ENCODE data around the gene LRRC19.

The LRRC19 gene

DNA sequence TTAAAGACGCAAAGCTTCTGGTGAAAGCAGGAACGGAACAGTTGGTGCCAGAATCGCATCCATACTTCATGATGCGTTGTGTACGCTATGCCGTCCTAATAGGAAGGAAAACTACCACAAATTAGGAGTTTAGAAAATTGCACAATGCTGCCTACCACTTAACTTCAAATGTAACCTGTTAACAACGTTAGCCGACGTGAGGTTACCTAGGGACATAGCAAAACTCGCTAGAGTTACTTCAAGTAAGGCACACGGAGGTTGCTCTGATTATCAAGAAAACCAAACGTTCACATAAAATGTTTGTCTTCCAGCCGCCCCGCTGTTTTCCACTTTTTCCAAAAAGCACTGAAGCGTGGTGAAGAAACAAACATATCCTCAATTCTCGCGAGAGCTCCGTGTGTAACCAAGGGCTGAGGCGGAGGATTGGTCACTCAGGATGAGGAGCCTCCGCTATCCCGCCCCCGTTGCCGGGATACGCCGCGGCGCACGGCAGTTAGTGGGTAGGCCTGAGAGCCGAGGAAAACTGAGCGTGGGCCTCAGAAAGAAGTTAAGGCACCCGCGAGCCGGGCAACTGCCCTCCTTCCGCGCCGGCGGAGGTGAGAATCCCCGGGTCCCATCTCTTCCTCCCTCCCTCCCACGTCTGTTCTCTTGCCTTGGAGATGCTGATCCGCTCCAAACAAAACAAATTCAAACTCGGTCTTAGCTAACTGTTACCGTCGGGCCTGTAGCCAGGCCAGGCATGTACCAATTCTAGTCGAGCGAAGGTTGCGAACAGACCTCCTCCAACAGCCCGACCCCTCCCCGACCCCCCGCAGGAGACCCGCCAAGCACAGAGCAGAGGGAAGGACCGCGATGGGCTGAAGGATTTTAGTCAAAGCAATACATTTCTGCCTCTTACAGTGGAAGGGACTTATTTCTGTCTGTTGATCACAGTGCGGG is 49.3 kb downstream of the LRRC19 start, which contains the start of gene IFT74:
Gene IFT74 (plus strand): TSS at position 492 of the 939 bp plus-strand sequence. CDS start 5,556 bp downstream, outside the sequence.
- DNase-seq (ENCODE audit: low read depth): peak; percentile 77

DNA sequence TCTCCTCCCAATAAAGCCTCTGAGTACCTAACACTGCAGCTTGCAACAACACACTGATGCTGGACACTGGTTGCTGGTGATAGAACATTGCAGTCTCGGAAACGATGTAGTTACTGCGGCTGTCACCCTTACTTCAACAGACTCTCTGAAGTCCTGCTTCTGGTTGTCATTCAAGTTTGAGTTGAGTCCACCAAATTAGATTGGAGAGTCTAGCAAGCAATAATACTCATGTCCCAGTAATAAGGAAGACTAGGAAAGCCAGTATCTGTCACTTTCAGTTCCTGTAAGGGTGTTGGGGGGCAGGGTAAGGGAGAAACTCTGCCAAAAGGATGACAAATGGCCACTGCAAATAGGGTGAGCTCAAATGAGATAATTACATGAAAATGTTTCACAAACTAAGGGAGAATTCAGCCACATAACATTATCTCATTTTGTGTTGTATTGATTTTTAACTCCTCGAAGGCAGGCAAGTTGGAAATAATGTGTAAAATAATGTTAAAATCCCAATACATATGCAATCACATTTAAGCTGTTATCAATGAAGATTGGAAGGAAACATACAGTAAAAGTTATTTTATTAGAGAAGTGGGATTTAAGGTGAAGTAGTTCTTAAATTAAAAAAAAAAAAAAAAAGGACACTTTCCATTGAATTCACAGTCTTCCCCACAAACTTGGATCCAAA is 50.1 kb downstream of the LRRC19 start:
- no peak for DNase-seq (ENCODE audit: low read depth)

DNA sequence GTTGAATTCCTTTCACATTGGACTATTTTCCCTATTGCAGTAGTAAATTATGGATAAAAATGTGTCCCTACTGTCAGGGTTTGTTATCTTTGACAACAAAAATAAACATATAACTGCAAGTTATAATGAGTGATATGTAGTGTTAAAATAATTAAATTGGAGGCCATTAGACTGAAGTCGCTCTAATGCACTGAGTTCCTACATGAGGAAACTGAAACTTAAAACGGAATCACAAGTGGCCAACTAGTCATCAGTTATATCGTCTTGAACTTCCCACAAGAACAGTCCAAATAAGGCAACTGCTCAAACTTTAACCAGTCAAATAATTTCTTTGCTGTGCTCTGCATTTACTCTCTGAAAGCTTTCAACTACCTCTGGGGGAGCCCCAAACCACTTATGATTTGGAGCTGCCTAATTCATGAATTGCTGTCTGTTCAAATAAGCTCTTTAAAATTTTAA is 51.4 kb downstream of the LRRC19 start:
- DNase-seq (ENCODE audit: low read depth): no peak

DNA sequence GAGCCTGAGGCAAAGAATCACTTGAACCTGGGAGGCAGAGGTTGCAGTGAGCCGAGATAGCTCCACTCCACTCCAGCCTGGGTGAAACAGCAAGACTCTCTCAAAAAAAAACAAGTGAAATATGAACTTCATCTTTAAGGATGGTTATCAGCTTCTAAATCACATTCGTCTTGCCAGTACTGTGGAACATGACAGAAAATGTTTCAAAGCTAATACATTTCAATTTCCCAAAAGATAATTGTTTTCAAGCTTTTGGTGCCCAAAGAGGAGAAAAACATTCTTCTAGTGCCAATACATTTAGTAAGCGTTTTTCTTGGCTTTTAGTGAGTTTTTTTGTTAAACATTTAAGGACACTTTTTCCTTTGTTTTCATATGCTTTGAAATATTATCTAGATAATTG is 53.7 kb downstream of the LRRC19 start:
- no peak for DNase-seq (ENCODE audit: low read depth)

DNA sequence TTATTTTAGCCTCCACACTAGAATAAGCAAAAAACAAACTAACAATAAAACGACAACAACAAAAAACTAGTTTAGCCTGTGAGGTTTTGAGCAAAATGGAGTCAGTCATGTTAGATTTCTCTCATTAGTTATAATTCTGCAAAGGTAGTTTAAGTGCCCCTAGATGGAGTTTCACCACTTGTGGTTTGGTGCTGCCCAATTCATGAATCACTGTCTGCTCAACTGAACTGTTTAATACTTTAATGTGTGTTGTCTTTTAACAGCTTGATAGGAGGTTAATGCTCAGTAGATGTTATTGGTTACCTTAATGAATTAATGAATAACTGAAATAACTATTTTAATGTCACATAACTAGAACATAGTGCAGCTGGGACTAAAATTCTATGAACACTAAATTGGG is 55.0 kb downstream of the LRRC19 start:
- DNase-seq (ENCODE audit: low read depth): no peak

DNA sequence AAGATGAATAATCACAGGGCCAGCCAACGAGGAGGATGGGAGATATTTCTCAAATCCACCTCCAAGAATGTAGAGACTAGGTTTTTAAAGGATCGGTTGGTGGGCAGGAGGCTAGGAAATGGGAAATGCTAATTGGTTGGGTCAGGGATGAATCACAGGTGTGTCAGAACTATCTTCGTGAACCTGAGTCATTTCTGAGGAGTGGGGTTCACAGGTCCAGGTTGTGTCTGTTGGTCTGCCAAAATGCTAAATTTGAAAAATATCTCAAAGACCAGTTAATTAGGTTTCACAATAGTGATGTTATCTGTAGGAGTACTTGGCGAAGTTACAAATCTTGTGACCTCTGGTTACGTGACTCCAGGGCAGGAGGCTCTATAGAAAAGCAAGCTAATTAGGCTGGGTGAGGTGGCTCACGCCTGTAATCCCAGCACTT is 55.8 kb downstream of the LRRC19 start:
- no peak for DNase-seq (ENCODE audit: low read depth)

DNA sequence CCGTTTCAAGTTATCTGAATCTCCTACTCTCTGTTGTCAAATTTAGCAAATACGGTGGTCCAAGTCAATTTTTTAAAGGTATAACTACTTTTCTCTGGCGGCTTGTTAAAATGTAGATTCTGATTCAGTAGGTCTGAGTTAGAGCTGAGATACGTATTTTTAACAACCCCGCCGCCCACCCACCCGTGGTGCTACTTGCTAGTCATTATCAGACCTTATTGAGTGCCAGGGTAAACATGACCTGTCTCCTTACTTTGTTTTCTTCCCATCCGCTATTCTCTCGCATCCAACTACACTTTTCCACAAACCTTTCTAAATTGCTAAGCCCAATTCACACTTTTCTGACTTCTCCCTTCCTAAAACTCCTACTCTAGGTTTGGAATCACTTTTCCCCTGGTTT is 57.7 kb downstream of the LRRC19 start:
- DNase-seq (ENCODE audit: low read depth): no peak

DNA sequence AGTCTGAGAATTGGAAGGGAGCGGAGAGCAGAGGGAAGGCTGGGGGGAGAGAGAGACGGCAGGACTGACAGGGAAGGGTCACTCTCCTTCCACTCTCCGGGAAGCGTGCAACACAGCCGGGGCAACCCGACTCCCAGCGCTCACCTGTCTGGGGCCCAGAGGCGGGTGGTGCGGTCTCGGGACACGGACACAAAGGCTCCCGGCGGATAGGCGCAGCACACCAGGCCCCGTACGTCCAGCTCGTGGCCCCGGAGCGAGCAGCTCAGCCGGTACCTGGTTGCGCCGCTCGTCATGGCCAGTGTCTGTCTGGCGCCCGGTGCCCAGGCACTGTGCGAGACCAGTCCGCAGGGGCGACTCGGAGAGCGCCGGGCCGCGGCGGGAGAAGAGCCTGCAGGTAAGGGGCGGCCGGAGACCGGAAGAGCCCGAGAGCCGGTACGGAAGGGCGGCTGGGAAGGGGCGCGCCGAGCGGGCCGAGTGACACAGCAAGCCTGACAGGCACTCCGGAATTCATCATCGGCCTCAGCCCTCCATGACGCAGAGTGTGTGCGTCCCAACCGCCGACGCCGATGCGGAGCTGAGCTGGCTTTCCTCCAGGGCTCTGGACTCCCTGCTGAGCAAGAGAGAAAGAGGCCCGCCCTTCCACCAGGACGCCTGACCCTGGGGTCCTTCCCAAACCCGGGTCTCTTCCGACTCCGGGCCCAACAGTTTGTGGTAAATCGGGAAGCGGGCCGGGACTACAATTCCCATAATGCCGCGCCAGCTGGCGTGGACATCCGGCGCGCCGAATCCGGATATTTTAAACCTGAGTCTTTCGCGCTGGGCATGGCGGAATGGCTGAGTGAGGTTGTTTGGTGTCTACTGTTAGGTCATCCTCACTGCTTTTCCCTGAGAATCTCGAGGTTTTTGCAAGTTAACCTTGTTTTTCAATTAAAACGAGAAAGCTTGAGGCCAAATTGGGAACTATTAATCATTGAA is 58.4 kb downstream of the LRRC19 start, which contains the start of gene PLAA:
Gene PLAA (minus strand): TSS at position 490 of the 975 bp plus-strand sequence. CDS start 197 bp downstream, at position 293.
- DNase-seq (ENCODE audit: low read depth): peak; percentile 33

DNA sequence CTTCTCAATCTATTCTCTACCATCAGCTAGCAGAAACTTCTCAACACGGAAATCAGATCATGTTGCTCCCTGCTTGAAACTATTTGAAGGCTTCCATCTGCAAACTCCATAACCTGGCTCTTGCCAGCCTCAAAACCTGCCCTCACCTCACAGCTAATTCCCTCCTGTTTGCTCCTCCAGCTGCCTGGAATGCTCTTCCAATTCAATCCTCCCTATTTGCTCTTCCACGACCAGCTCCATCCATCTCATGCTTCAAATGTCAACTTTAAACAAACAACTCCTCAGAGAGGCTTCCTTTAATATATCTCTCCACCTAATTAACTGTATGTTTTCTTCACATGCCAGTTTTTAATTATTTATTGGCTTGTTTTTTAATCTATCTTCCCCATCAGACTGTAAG is 59.9 kb downstream of the LRRC19 start:
- no peak for DNase-seq (ENCODE audit: low read depth)
